ENCODE data around the gene DTNB.
"Not testable (repeated sequence)": the region's sequence is repeated elsewhere in the genome, so short reads cannot be mapped to it uniquely, and the experiment has no call there.

DTNB gene

DNA sequence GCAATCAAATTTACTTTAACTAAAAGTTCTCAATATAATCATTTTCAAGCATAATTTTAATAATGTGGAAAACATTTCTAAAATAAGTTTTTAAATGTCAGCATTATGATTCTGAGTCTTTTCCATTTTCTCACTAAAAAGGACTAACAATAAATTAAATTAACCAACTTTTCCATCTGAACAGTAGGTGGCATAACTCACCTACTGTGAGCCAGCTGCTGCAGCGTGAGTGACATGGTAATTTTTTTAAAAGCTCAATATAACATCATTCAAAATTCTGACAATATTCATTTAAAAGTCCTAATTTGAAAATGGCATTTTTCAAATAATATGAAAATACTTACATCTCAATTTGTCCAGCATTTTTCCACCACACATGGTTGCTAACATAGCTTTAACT, 66.5 kb downstream of the DTNB start:
- TF ChIP-seq, protein P1, sequence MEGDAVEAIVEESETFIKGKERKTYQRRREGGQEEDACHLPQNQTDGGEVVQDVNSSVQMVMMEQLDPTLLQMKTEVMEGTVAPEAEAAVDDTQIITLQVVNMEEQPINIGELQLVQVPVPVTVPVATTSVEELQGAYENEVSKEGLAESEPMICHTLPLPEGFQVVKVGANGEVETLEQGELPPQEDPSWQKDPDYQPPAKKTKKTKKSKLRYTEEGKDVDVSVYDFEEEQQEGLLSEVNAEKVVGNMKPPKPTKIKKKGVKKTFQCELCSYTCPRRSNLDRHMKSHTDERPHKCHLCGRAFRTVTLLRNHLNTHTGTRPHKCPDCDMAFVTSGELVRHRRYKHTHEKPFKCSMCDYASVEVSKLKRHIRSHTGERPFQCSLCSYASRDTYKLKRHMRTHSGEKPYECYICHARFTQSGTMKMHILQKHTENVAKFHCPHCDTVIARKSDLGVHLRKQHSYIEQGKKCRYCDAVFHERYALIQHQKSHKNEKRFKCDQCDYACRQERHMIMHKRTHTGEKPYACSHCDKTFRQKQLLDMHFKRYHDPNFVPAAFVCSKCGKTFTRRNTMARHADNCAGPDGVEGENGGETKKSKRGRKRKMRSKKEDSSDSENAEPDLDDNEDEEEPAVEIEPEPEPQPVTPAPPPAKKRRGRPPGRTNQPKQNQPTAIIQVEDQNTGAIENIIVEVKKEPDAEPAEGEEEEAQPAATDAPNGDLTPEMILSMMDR (IDR thresholded peaks at IDR 0.05; ENCODE audit: insufficient read depth, low read depth, low read length, missing control alignments), result peak; percentile 65
- peak; percentile 58 for DNase-seq (ENCODE audit: low read depth)
- no peak overlapping the region for H3K4me3 ChIP-seq (ENCODE audit: low read length)

DNA sequence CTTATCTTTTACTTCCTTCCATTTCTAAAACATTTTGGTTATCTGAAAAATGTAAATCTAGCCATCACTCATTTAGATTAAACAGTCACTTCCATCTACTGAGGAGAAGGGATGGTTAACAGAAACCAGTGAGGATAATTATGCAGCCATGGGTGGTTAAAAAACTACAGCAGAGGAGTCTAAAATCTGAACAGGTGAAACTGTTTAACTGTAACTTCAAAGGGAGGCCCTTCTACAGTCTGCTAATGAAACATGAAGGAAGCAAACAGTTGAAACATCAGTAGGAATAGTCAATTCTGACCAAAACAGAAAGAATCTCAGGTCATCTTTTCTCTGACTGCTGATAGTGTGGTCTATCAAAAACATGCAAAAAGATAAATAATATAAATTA, 71.0 kb downstream of the DTNB start:
- DNase-seq (ENCODE audit: low read depth), result no peak
- TF ChIP-seq, protein P1 (IDR thresholded peaks at IDR 0.05; ENCODE audit: insufficient read depth, low read depth, low read length, missing control alignments), result no peak
- no peak overlapping the region for H3K4me3 ChIP-seq (ENCODE audit: low read length)

DNA sequence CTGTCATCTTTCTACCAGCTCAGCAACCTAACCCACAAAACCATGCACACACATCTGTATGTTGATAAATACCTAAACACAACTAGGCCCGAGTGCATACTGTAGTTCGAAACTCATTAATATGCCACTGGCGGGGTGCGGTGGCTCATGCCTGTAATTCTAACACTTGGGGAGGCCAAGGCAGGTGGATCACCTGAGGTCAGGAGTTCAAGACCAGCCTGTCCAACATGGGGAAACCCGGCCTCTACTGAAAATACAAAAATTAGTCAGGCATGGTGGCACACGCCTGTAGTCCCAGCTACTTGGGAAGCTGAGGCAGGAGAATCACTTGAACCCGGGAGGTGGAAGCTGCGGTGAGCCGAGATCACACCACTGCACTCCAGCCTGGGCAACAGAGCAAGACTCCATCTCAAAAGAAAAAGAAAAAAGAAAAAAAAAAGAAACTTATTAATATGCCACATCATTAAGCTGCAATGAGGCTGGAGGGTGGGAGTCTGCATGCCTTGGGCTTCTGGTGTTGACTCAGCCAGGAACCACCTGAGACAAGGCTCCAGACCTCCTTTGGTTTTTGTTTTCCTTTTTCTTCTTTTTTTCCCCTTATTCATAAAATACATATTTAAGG, 71.6 kb downstream of the DTNB start:
- not testable (repeated sequence) for H3K4me3 ChIP-seq (ENCODE audit: low read length); DNase-seq (ENCODE audit: low read depth)

DNA sequence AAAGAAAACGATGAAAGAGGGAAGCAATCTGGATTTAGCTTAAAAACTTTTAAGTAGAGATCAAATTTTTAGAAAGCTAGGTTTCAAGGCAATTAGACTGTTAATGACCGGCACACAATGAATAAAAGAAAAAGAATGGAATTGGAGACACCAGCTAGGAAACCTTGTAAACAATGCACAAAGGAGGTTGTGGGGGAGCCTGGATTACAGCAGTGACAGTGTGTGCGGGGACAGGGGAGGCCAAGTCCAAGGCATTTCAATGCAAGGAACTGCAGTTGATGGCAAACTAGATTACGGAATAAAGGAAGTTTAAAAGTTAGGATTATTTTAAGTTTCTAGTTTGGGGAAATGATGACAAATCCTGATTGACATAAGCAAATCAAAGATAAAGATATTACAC, 74.5 kb downstream of the DTNB start:
- H3K4me3 ChIP-seq (ENCODE audit: low read length), result no peak overlapping the region
- TF ChIP-seq, protein P1 (IDR thresholded peaks at IDR 0.05; ENCODE audit: insufficient read depth, low read depth, low read length, missing control alignments), result no peak
- no peak for DNase-seq (ENCODE audit: low read depth)

DNA sequence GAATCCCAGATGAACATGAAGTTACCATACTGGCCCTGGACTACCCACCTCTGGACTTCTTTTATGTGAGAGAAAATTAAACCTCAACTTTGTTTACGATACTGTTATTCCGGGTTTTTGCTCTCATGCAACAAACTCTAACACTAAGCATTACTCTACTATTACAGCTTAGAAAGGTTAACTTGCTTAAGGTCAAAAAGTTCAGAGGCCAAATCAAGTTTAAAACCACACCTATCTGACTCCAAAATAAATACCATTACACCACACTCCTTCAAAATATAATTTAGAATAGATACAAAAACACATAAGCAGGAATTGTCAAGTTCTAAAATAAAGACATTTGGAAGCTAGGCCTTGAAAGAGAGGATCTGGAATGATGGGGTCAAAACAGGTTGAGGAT, 75.0 kb downstream of the DTNB start:
- TF ChIP-seq, protein P1 (IDR thresholded peaks at IDR 0.05; ENCODE audit: insufficient read depth, low read depth, low read length, missing control alignments), result no peak
- no peak overlapping the region for H3K4me3 ChIP-seq (ENCODE audit: low read length)
- no peak for DNase-seq (ENCODE audit: low read depth)

DNA sequence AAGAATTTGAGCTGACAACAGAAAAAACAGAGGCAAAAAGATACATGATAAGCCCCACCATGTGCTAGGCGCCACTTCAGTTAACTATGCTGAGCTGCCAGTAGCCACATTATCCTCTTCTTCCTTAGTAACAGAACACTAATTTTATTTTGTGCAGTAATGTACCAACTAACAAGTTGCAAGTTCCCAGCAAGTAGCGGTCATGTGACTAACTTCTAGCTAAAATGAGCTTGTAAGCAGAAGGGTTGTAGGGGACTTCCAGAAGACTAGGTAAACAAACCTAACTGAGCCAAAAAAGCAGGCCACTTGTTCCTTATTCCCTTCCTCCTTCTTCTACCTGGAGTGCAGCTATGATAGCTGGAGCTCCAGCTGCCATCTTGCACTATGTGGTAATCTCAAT, 75.5 kb downstream of the DTNB start:
- no peak for DNase-seq (ENCODE audit: low read depth)
- H3K4me3 ChIP-seq (ENCODE audit: low read length), result no peak overlapping the region
- TF ChIP-seq, protein P1 (IDR thresholded peaks at IDR 0.05; ENCODE audit: insufficient read depth, low read depth, low read length, missing control alignments), result no peak

DNA sequence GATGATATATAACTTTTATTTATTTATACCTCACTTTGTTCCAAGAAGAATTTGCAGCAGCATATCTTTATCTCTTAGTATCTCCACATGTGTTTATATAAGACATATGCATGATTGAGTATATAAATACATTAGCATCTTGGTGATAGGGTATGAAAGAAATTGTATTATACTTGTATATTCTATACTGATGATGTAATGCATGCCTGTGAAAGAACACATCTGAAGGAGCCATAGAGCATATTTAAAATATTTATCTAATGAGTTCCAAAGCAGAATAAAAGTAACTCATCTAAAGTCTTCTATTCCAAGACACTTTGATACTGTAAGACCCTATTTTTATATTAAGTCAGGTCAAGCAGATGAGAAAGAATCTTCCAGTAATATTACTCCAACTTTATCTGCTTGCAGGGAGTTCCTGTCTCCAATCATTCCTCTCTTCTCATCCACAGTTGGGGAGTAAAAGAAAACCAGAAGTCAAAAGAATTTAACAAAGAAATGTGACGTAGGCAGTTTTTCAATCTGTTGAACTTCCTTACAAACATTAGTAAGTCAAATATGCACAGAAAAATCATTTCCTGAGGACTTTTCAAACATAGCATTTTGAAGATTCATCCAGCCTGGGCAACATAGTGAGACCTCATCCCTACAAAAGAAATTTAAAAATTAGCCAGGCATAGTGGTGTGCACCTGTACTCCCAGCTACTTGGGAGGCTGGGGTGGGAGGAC, 76.7 kb downstream of the DTNB start:
- H3K4me3 ChIP-seq (ENCODE audit: low read length), result no peak overlapping the region
- DNase-seq (ENCODE audit: low read depth), result no peak
- TF ChIP-seq, protein P1 (IDR thresholded peaks at IDR 0.05; ENCODE audit: insufficient read depth, low read depth, low read length, missing control alignments), result no peak

Data from epithelial cell of esophagus (primary cell).